ENCODE results near the gene PDLIM4. TPM values are rescaled to one million over a fixed set of nuclear protein-coding genes. Genes with fewer than 3 reads are reported as not detected.

The PDLIM4 gene
- total RNA-seq, 1 donor from 2014 or later, result 55.1 TPM

- Mint-ChIP-seq H3K4me3 (ENCODE audit: unreplicated experiment) (no peak overlapping the region), H3K4me1 (ENCODE audit: low read depth) (peaks cover 18% of the 10 kb centered on the region), H3K27me3 (ENCODE audit: low read depth) (no peaks in the 10 kb centered on the region), H3K27ac (ENCODE audit: unreplicated experiment) (no peak overlapping the region), H3K9me3 (ENCODE audit: low read depth) (peaks cover 10% of the 10 kb centered on the region), H3K36me3 (ENCODE audit: low read depth) (peaks cover 6% of the 10 kb centered on the region)
- no peak for DNase-seq (ENCODE audit: low spot score)
- no peak for TF ChIP-seq CTCF (IDR thresholded peaks at IDR 0.05)
These were observed 43.3 kb downstream of the PDLIM4 start for GRCh38 chr5:132300577-132301343.

DNA sequence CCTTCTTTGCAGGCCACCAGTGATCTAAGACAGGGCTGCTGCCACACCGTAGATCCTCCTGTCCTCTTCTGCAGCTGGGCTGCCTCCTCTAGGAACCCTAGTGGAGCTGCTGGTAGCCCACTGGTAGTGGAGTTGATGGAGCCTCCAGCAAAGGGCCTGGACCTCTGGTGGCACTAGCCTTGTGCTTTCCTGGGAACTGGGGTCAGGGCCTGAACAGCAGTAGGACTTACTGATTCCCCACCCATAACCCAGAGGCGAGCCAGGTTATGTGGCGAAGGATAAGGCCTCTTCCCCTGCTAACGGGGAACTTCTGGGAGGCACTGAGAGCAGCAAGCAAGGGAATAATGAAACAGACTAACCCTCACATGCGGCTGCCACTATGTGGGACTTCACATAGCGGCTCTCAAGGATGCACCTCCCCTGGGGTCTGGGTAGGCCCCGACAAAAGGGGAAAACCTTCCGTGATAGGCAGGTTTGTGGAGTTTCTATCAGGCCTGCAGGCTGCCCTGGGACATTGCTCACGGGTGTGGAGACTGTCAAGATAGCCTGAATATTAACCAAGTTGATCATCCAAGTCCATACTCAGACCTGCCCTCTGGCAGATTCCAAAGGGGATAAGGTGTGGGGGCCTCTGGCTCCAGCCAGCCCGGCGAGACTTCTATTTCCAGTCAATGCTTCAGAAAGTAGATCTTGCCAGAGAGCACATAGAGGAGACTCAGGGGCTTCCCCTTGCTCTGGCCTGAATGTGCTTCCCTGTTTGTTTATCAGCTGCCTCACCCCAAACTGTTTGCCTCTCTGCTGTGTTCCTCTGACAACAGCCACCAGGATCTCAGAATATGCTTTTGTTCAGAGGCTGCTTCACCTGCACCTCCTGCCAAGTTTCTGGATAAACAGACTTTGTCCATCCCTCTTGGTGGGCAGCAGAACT lies 44.1 kb downstream of the PDLIM4 start:
- DNase-seq (ENCODE audit: low spot score), result no peak
- TF ChIP-seq CTCF (IDR thresholded peaks at IDR 0.05), result no peak
- Mint-ChIP-seq H3K27me3 (ENCODE audit: low read depth) (no peaks in the 10 kb centered on the region), H3K4me3 (ENCODE audit: unreplicated experiment) (no peak overlapping the region), H3K4me1 (ENCODE audit: low read depth) (peaks cover 9% of the 10 kb centered on the region), H3K9me3 (ENCODE audit: low read depth) (peaks cover 10% of the 10 kb centered on the region), H3K36me3 (ENCODE audit: low read depth) (peaks cover 6% of the 10 kb centered on the region), H3K27ac (ENCODE audit: unreplicated experiment) (no peak overlapping the region)

GRCh38 chr5:132302413-132302812 lies 44.9 kb downstream of the PDLIM4 start:
- TF ChIP-seq CTCF (IDR thresholded peaks at IDR 0.05), result no peak
- H3K27me3 Mint-ChIP-seq (ENCODE audit: low read depth), result no peaks in the 10 kb centered on the region
- no peak overlapping the region for H3K27ac Mint-ChIP-seq (ENCODE audit: unreplicated experiment)
- H3K9me3 Mint-ChIP-seq (ENCODE audit: low read depth), result peaks cover 10% of the 10 kb centered on the region
- no peak overlapping the region for H3K4me3 Mint-ChIP-seq (ENCODE audit: unreplicated experiment)
- DNase-seq (ENCODE audit: low spot score), result no peak
- peaks cover 6% of the 10 kb centered on the region for H3K36me3 Mint-ChIP-seq (ENCODE audit: low read depth)
- peaks cover 5% of the 10 kb centered on the region for H3K4me1 Mint-ChIP-seq (ENCODE audit: low read depth)

GRCh38 chr5:132303589-132303988 lies 46.1 kb downstream of the PDLIM4 start:
- Mint-ChIP-seq H3K27me3 (ENCODE audit: low read depth) (no peaks in the 10 kb centered on the region), H3K4me1 (ENCODE audit: low read depth) (peaks cover 5% of the 10 kb centered on the region), H3K27ac (ENCODE audit: unreplicated experiment) (no peak overlapping the region), H3K9me3 (ENCODE audit: low read depth) (peaks cover 10% of the 10 kb centered on the region), H3K4me3 (ENCODE audit: unreplicated experiment) (no peak overlapping the region), H3K36me3 (ENCODE audit: low read depth) (peaks cover 6% of the 10 kb centered on the region)
- TF ChIP-seq CTCF (IDR thresholded peaks at IDR 0.05), result no peak
- DNase-seq (ENCODE audit: low spot score), result no peak

DNA sequence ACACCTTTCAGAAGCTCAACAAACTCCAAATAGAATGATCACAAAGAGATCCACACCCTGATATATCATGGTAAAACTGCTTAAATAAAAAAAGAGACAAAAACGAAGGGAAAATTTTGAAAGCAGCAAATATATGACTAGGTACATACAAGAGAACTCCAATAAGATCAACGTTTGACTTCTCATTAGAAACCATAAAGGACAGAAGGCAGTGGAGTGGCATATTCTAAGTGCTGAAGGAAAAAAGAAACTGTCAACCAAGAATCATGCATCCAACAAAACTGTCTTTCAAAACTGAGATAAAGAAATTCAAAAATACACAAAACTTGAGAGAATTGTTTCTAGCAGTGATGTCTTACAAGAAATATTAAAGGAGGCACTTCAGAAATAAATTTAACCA lies 47.9 kb downstream of the PDLIM4 start:
- H3K27me3 Mint-ChIP-seq (ENCODE audit: low read depth), result no peaks in the 10 kb centered on the region
- no peak overlapping the region for H3K4me3 Mint-ChIP-seq (ENCODE audit: unreplicated experiment)
- peaks cover 10% of the 10 kb centered on the region for H3K9me3 Mint-ChIP-seq (ENCODE audit: low read depth)
- peaks cover 9% of the 10 kb centered on the region for H3K4me1 Mint-ChIP-seq (ENCODE audit: low read depth)
- TF ChIP-seq CTCF (IDR thresholded peaks at IDR 0.05), result no peak
- no peak for DNase-seq (ENCODE audit: low spot score)
- H3K36me3 Mint-ChIP-seq (ENCODE audit: low read depth), result peaks cover 6% of the 10 kb centered on the region
- H3K27ac Mint-ChIP-seq (ENCODE audit: unreplicated experiment), result no peak overlapping the region

All from chondrocyte (in vitro differentiated cells).